Stimulated activated naive B cell treated with anti-CD40 and anti-IgM and Interleukin-4, amounts not matched to agents 10 μg/mL and 1 μg/mL and 100 μg/mL, for 72 hours (primary cell): ENCODE measurements around the gene SSBP3.
A peak's percentile ranks its signal among the peaks of the same experiment; 100 is the strongest.

Experiments used
- ATAC-seq, 2 donors: fragments of 150-1000 bp; cut with Tn5 transposase; replicated peaks; 2 replicates each; pipeline ENCODE4 v1.10.0; 2021; ENCODE audit warnings: moderate library complexity in 1 of 2
- DNase-seq: peaks from one replicate; pipeline ENCODE4 v3.0.0; 2021
- H3K27ac Mint-ChIP-seq: one replicate; pipeline ENCODE4 v1.8.0; 2022; ENCODE audit warnings: mild to moderate bottlenecking, mixed read lengths
- H3K27me3 Mint-ChIP-seq, 2 donors: one replicate each; pipeline ENCODE4 v1.8.0; 2022; ENCODE audit warnings: mixed read lengths in 2 of 2
- H3K36me3 Mint-ChIP-seq, 2 donors: one replicate each; pipeline ENCODE4 v1.8.0; 2022; ENCODE audit warnings: mixed read lengths in 2 of 2, mild to moderate bottlenecking in 1 of 2
- H3K4me1 Mint-ChIP-seq, 2 donors: one replicate each; pipeline ENCODE4 v1.8.0; 2022; ENCODE audit warnings: mixed read lengths in 2 of 2, mild to moderate bottlenecking in 1 of 2
- H3K4me3 Mint-ChIP-seq, 2 donors: one replicate each; pipeline ENCODE4 v1.8.0; 2022; ENCODE audit warnings: mild to moderate bottlenecking in 2 of 2, mixed read lengths in 2 of 2, moderate library complexity in 1 of 2
- H3K9me3 Mint-ChIP-seq, 2 donors: one replicate each; pipeline ENCODE4 v1.8.0; 2022; ENCODE audit warnings: mixed read lengths in 2 of 2, mild to moderate bottlenecking in 1 of 2

Gene SSBP3

DNA sequence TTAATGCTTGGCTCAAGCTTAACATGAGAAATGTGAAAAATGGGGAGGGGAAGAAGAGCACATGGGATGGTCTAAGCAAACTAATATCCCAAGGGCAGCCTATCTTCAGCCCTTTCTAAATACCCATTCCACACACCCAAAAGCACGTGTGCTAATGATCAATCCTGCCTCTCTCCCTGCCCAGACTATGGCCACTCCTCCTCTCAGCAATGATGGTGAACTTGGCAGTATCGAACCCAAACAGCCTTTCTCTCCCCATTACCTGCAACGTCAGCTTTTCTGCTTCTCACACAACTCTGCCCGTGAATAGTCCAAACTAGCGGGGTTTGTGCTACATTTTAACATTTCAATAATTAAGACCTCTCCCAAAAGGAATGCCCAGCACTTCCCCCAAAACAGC, 41.6 kb downstream of the SSBP3 start:
- Mint-ChIP-seq H3K27ac (no peak overlapping the region), H3K27me3 (no peaks in the 10 kb centered on the region), H3K4me3 (no peak overlapping the region), H3K4me1 (peaks cover 8 to 21% of the 10 kb centered on the region in 2 donors), H3K36me3 (no peaks in the 10 kb centered on the region), H3K9me3 (no peaks in the 10 kb centered on the region)
- no peak for ATAC-seq
- no peak for DNase-seq

DNA sequence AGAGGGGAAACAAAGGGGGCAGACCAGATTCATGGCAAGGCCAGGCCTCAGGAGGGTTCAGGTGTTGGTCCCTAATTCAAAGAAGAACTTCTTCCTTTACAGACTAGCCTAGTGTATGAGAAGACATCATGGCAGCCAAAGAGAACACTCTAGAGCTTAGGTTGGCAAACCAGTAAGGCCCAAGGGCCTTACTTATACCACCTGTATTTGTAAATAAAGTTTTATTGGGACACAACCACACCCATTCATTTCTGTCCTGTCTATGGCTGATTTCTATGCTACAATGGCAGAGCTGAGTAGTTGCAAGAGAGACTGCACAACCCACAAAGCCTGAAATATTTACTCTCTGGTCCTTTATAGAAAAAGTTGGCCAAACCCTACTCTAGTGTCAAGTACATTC, 42.3 kb downstream of the SSBP3 start:
- no peaks in the 10 kb centered on the region for H3K27me3 Mint-ChIP-seq
- H3K4me1 Mint-ChIP-seq = peaks cover 8 to 21% of the 10 kb centered on the region in 2 donors
- no peak overlapping the region for H3K27ac Mint-ChIP-seq
- DNase-seq (no peak), ATAC-seq (no peak)
- H3K9me3 Mint-ChIP-seq = no peaks in the 10 kb centered on the region
- no peaks in the 10 kb centered on the region for H3K36me3 Mint-ChIP-seq
- no peak overlapping the region for H3K4me3 Mint-ChIP-seq

GRCh38 chr1:54362881-54363340, 43.3 kb downstream of the SSBP3 start:
- no peaks in the 10 kb centered on the region for H3K27me3 Mint-ChIP-seq
- peaks cover 10 to 26% of the 10 kb centered on the region in 2 donors for H3K4me1 Mint-ChIP-seq
- H3K27ac Mint-ChIP-seq = peak overlapping the region; percentile 37
- DNase-seq (no peak), ATAC-seq (no peak)
- H3K9me3 Mint-ChIP-seq = no peaks in the 10 kb centered on the region
- no peak overlapping the region for H3K4me3 Mint-ChIP-seq
- H3K36me3 Mint-ChIP-seq = peaks cover 3 to 5% of the 10 kb centered on the region in 2 donors

DNA sequence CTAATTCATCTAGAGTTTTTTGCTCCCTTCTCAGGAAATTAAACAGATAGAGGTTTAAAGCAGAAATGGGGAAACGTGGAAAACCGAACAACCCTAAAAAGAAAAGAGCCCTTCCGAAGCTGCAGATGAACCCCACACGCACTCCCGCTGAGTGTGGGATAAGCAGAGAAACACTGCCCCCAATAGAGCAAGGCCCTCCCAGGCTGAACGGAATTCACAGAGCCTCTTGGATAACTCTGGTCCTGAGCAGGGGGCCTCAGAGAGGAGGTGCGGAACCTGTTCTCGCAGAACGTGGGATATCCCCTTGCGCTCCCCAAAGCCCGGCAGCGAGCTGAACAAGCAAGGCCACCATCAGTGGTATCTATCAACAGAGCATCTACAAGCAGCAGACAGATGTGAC, 44.9 kb downstream of the SSBP3 start:
- Mint-ChIP-seq H3K27me3 (no peaks in the 10 kb centered on the region), H3K27ac (no peak overlapping the region), H3K36me3 (peaks cover 3 to 5% of the 10 kb centered on the region in 2 donors), H3K4me3 (no peak overlapping the region), H3K4me1 (peaks cover 17 to 38% of the 10 kb centered on the region in 2 donors), H3K9me3 (no peaks in the 10 kb centered on the region)
- no peak for DNase-seq
- no peak for ATAC-seq

GRCh38 chr1:54360165-54361005, 45.8 kb downstream of the SSBP3 start:
- Mint-ChIP-seq H3K4me3 (no peak overlapping the region), H3K27ac (no peak overlapping the region), H3K27me3 (no peaks in the 10 kb centered on the region), H3K9me3 (no peaks in the 10 kb centered on the region), H3K4me1 (peaks cover 22 to 48% of the 10 kb centered on the region in 2 donors), H3K36me3 (peaks cover 3 to 5% of the 10 kb centered on the region in 2 donors)
- ATAC-seq (no peak), DNase-seq (no peak)

DNA sequence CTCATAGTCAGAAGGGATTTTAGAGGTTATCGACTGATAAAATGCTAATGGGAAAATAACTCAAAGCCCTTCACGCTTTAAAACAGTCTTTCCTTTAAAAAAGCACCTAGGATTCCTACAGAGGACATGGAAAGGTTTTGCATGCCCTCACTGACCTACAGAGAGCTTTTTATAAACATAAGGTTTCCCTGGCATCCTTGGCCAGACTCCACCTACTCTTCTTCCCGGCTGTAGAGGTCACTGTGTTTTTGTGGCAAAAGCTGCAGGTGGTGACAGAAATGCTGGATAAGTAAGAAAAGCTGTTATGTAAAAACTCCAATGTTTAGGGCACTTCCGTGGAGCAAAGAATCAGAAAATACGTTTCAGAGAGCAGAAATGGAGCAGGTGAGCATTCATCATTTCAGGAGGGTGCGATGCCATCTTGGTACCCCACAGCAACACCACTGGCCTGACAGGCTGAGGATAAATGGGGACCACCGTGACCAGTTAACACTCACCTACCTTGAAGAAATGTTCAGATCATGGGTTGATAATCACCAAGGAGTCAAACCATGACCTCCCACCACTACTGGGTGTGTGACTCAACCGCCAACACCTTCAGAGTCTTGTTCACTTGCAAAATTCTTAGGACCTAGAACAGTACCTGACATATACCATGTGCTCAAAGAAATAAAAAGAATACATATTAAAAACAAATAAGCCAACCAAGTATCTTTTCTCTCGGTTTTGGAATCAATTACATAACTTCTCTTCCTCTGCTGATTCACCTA, 46.6 kb downstream of the SSBP3 start:
- H3K4me1 Mint-ChIP-seq = peaks cover 19 to 45% of the 10 kb centered on the region in 2 donors
- ATAC-seq (no peak), DNase-seq (no peak)
- H3K4me3 Mint-ChIP-seq = no peak overlapping the region
- peaks cover 3 to 5% of the 10 kb centered on the region in 2 donors for H3K36me3 Mint-ChIP-seq
- H3K9me3 Mint-ChIP-seq = no peaks in the 10 kb centered on the region
- no peak overlapping the region for H3K27ac Mint-ChIP-seq
- no peaks in the 10 kb centered on the region for H3K27me3 Mint-ChIP-seq

- no peaks in the 10 kb centered on the region for H3K9me3 Mint-ChIP-seq
- H3K27ac Mint-ChIP-seq = no peak overlapping the region
- DNase-seq = no peak
- peaks cover 19 to 36% of the 10 kb centered on the region in 2 donors for H3K4me1 Mint-ChIP-seq
- H3K4me3 Mint-ChIP-seq = no peak overlapping the region
- no peaks in the 10 kb centered on the region for H3K27me3 Mint-ChIP-seq
- peaks cover 3 to 5% of the 10 kb centered on the region in 2 donors for H3K36me3 Mint-ChIP-seq
- ATAC-seq = no peak
These were observed 47.6 kb downstream of the SSBP3 start for GRCh38 chr1:54358503-54359168.

DNA sequence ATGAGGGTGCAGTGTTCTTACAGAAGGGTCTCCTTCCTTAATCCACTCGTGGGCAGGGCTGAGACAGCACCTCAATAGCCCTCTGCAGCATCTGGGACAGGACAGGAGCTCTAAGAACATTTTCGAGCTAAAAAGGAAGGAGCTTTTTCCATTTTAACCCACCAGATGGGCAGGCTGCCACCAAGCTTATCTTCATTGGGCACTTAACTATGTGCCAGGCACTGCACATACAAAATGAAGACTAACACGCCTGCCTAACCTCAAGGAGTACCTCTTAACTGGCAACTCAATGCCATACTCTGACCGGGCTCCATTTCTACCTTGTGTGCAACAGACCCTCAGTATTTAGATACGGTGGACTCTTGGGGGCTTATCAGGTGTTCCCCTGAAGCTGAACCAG, 48.2 kb downstream of the SSBP3 start:
- no peak for ATAC-seq

GRCh38 chr1:54356680-54357147, 49.5 kb downstream of the SSBP3 start:
- peak overlapping the region; percentile 52 for H3K27ac Mint-ChIP-seq
- H3K27me3 Mint-ChIP-seq = no peaks in the 10 kb centered on the region
- DNase-seq (no peak), ATAC-seq (peak; percentile 73 to 79)
- H3K9me3 Mint-ChIP-seq = no peaks in the 10 kb centered on the region
- peak overlapping the region; percentile 73 to 77 for H3K4me3 Mint-ChIP-seq
- peaks cover 3 to 5% of the 10 kb centered on the region in 2 donors for H3K36me3 Mint-ChIP-seq
- peaks cover 19 to 27% of the 10 kb centered on the region in 2 donors for H3K4me1 Mint-ChIP-seq

More for the DNA sequence above, 48.2 kb downstream of the SSBP3 start:
- H3K4me1 Mint-ChIP-seq = peaks cover 19 to 29% of the 10 kb centered on the region in 2 donors
- H3K27ac Mint-ChIP-seq = no peak overlapping the region
- no peak overlapping the region for H3K4me3 Mint-ChIP-seq
- H3K9me3 Mint-ChIP-seq = no peaks in the 10 kb centered on the region
- peaks cover 3 to 5% of the 10 kb centered on the region in 2 donors for H3K36me3 Mint-ChIP-seq
- DNase-seq = no peak
- no peaks in the 10 kb centered on the region for H3K27me3 Mint-ChIP-seq

GRCh38 chr1:54355931-54356679, 50.1 kb downstream of the SSBP3 start:
- DNase-seq (peak; percentile 7), ATAC-seq (peak; percentile 75 to 76)
- Mint-ChIP-seq H3K27ac (peak overlapping the region; percentile 68), H3K27me3 (no peaks in the 10 kb centered on the region), H3K4me3 (peak overlapping the region; percentile 73 to 77), H3K4me1 (peaks cover 19 to 27% of the 10 kb centered on the region in 2 donors), H3K9me3 (no peaks in the 10 kb centered on the region), H3K36me3 (peaks cover 3 to 5% of the 10 kb centered on the region in 2 donors)

DNA sequence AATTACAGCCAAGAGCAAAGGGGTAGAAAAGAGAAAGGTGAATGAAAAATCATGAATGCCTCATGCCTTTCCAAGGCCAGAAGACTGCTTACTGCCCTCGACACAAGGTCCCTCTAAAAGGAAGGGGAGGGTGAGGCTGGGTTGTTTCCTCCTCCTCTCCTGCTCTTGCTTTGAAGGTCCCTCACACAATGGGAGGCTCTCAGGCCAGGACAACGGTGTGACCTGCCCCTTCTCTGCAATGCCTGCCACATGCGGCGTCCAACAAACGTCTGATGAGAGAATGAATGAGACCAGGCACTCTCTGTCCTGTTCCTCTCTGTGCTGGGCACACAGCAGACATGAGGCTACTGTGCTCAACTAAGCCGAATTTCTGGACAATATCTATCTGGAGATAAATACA, 51.3 kb downstream of the SSBP3 start:
- peaks cover 19 to 27% of the 10 kb centered on the region in 2 donors for H3K4me1 Mint-ChIP-seq
- no peak overlapping the region for H3K4me3 Mint-ChIP-seq
- H3K36me3 Mint-ChIP-seq = peaks cover 3 to 5% of the 10 kb centered on the region in 2 donors
- no peak for ATAC-seq
- no peaks in the 10 kb centered on the region for H3K9me3 Mint-ChIP-seq
- no peak for DNase-seq
- no peaks in the 10 kb centered on the region for H3K27me3 Mint-ChIP-seq
- H3K27ac Mint-ChIP-seq = no peak overlapping the region

DNA sequence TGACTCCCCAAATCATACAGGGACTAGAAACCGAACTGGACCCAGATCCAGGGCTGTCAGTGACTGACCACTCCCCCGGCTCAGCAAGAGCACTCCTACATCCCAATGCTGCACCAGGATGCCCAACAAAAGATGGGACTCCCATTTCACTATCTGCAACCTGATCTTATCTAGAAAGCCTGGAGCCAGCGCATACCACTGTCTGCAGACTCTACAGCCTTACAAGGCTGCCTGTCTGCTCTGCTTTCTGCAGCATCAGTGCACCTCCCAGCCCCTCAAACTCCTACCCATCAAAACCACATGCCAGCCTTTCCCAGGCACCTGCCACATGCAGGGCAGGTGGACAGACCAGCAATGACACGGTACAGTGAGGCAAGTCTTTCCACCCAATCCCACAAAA, 52.2 kb downstream of the SSBP3 start:
- H3K36me3 Mint-ChIP-seq = peaks cover 3 to 5% of the 10 kb centered on the region in 2 donors
- H3K27me3 Mint-ChIP-seq = no peaks in the 10 kb centered on the region
- H3K27ac Mint-ChIP-seq = no peak overlapping the region
- H3K9me3 Mint-ChIP-seq = no peaks in the 10 kb centered on the region
- H3K4me3 Mint-ChIP-seq = no peak overlapping the region
- DNase-seq (no peak), ATAC-seq (no peak)
- H3K4me1 Mint-ChIP-seq = peaks cover 19 to 27% of the 10 kb centered on the region in 2 donors

- Mint-ChIP-seq H3K27ac (no peak overlapping the region), H3K4me3 (no peak overlapping the region), H3K27me3 (no peaks in the 10 kb centered on the region), H3K4me1 (peaks cover 17 to 22% of the 10 kb centered on the region in 2 donors), H3K9me3 (no peaks in the 10 kb centered on the region), H3K36me3 (no peaks in the 10 kb centered on the region)
- no peak for DNase-seq
- ATAC-seq = no peak
These were observed 53.4 kb downstream of the SSBP3 start for GRCh38 chr1:54352755-54353154.
